AG04450 (cell line): Measurements from ENCODE around the gene ZFHX3. TPM values are rescaled to one million over a fixed set of nuclear protein-coding genes. Genes with fewer than 3 reads are reported as not detected.

Experiments
- CTCF ChIA-PET: fragments of 300-600, 350-600 bp; formaldehyde crosslinking; extraction: SDS; loops from one replicate; lab custom pipeline; 2022; ENCODE audit warnings: antibody characterized with exemption, inconsistent platforms; lab: Charles Lee
- POLR2A ChIA-PET: fragments of 350-600 bp; formaldehyde crosslinking; extraction: SDS; loops from one replicate; lab custom pipeline; 2021; ENCODE audit warnings: antibody characterized with exemption, inconsistent platforms; lab: Yijun Ruan, JAX
- DNase-seq: peaks from one replicate; pipeline ENCODE4 v3.0.0-alpha.2; 2011; ENCODE audit warnings: low read depth, low spot score
- H3K27ac ChIP-seq: one replicate; pipeline ENCODE4 v1.5.1; 2012; ENCODE audit warnings: low read depth, low read length, control low read depth
- H3K27me3 ChIP-seq: one replicate; pipeline ENCODE4 v1.6.0; 2012; ENCODE audit warnings: low read length; ENCODE audit not compliant: control insufficient read depth, insufficient read depth
- H3K4me3 ChIP-seq: 2 replicates; pipeline ENCODE4 v1.5.1; 2011; ENCODE audit warnings: mild to moderate bottlenecking, low read depth, low read length, control low read depth
- H3K9me3 ChIP-seq: 2 replicates; pipeline ENCODE4 v1.5.1; 2012; ENCODE audit warnings: low read length; ENCODE audit not compliant: control insufficient read depth, insufficient read depth
- polyA plus RNA-seq: library from polyadenylated mRNA; depleted of rRNA; stranded (reverse); fragments of >200 nt; gene quantifications from 2 replicates; pipeline ENCODE4 v1.2.3, GENCODE V29; 2011
- TF ChIP-seq, protein P1 (sequence below): IDR thresholded peaks from 2 replicates; pipeline ENCODE4 v1.5.1; 2011; ENCODE audit warnings: low read depth, low read length, control low read depth, inconsistent platforms

Gene ZFHX3
- polyA plus RNA-seq, 1 experiment: 3.3 TPM

DNA sequence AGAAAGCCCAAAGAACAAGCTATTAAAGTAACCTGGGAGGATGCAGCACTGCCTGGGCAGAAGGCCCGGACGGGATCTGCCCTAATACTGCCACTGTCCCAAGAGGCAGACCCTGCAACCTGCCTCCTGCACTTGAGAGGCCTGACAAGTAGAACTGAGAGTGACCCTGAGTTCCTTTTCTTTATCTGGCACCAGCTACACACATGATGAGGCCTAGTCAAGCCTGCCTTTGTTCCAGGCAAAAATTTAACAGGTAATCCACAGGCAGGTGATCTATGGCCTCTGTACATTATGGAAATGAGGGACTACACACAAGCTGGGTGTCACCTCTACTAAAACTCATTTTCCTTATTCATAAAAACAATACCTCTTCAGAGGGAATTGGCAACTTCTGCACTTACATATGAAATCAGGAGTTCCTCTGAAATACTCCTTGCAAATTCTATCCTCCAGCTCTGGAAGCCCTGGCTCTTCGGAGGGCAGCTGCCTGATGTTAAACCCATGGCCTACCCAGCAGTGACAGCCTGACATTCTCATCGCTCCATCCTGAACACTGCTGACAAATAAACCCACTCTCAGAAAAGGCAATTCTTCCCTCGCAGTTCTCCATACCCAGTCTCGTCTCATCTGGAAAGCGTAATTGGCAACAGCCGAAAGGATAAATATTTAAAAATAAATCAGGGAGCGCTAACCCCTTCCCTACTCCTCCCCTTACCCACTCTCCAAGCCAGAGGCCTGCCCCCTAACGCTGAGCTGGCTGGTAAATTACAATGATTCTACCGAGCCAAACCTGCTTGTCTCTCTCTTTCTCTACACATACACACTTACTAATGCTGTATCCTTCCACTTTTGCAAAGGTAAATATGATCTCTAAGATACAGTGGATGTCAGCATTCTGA is 2.5 kb upstream of the ZFHX3 start:
- no peak for DNase-seq
- CTCF ChIA-PET: interaction anchor here (0.7 to 7.4 kb wide), 5 partner anchors 11 to 828 kb away, joined by 3 to 55 read pairs (median 4); no protein-coding TSS in a partner anchor

DNA sequence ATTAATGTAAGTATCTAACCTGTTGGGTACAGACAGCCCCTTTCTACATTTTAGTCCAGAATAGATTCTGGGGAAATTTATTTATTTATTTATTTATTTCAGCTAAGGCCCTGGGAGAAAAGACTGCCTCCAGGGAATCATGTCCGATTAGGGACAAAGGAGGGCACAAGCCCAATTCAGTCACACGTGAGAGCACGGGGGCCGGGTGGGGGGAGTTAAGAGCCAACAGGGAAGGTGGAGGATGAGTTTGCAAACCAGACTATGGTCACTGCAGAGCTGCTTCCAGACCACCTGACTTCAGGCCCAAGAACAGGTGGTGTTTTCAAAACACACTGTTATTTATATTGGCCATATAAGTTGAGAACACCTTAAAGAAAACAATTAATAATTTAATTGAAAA is 1.6 kb upstream of the ZFHX3 start:
- CTCF ChIA-PET: interaction anchor here (0.5 to 7.4 kb wide), 4 partner anchors 127 to 520 kb away, joined by 5 to 55 read pairs (median 6); no protein-coding TSS in a partner anchor
- POLR2A ChIA-PET: no interaction called here
- TF ChIP-seq, protein P1, sequence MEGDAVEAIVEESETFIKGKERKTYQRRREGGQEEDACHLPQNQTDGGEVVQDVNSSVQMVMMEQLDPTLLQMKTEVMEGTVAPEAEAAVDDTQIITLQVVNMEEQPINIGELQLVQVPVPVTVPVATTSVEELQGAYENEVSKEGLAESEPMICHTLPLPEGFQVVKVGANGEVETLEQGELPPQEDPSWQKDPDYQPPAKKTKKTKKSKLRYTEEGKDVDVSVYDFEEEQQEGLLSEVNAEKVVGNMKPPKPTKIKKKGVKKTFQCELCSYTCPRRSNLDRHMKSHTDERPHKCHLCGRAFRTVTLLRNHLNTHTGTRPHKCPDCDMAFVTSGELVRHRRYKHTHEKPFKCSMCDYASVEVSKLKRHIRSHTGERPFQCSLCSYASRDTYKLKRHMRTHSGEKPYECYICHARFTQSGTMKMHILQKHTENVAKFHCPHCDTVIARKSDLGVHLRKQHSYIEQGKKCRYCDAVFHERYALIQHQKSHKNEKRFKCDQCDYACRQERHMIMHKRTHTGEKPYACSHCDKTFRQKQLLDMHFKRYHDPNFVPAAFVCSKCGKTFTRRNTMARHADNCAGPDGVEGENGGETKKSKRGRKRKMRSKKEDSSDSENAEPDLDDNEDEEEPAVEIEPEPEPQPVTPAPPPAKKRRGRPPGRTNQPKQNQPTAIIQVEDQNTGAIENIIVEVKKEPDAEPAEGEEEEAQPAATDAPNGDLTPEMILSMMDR: no peak
- no peak for DNase-seq
- no peak overlapping the region for H3K27ac ChIP-seq
- no peak overlapping the region for H3K4me3 ChIP-seq
- no peaks in the 10 kb centered on the region for H3K27me3 ChIP-seq
- no peaks in the 10 kb centered on the region for H3K9me3 ChIP-seq

More for the DNA sequence above, 2.5 kb upstream of the ZFHX3 start:
- POLR2A ChIA-PET: interaction anchor here (0.5 kb wide), 1 partner anchor 10 kb away, joined by 8 read pairs; no protein-coding TSS in a partner anchor
- no peaks in the 10 kb centered on the region for H3K9me3 ChIP-seq
- TF ChIP-seq, protein P1: no peak
- H3K4me3 ChIP-seq: peak overlapping the region; percentile 33
- H3K27me3 ChIP-seq: no peaks in the 10 kb centered on the region
- H3K27ac ChIP-seq: peak overlapping the region; percentile 71

DNA sequence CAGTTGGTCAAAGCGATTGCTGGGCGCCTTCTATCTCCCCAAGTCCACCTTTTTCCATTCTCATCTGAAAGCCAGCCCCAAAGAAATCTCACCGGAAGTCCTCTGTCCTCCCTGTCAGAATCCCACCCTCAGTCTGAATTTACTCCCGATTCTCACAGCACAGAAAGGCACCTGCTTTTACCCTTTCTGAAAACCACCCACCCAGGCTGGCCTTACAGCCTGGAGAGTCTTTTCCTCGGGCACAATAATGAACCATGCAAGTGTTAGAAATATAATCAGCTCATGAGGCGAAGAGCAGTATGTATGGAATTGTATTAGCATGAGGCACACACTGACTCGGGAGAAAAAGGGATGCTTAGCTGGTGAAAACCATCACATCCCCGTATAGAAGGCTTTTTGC is 1.2 kb upstream of the ZFHX3 start:
- no peak for DNase-seq
- TF ChIP-seq, protein P1: no peak
- CTCF ChIA-PET: interaction anchor here (0.5 to 7.4 kb wide), 4 partner anchors 127 to 519 kb away, joined by 5 to 55 read pairs (median 6); no protein-coding TSS in a partner anchor
- Histone ChIP-seq H3K27me3 (no peaks in the 10 kb centered on the region), H3K27ac (peak overlapping the region; percentile 75), H3K4me3 (no peak overlapping the region; the same call in 1 of the 2 replicates), H3K9me3 (no peaks in the 10 kb centered on the region)
- POLR2A ChIA-PET: no interaction called here

DNA sequence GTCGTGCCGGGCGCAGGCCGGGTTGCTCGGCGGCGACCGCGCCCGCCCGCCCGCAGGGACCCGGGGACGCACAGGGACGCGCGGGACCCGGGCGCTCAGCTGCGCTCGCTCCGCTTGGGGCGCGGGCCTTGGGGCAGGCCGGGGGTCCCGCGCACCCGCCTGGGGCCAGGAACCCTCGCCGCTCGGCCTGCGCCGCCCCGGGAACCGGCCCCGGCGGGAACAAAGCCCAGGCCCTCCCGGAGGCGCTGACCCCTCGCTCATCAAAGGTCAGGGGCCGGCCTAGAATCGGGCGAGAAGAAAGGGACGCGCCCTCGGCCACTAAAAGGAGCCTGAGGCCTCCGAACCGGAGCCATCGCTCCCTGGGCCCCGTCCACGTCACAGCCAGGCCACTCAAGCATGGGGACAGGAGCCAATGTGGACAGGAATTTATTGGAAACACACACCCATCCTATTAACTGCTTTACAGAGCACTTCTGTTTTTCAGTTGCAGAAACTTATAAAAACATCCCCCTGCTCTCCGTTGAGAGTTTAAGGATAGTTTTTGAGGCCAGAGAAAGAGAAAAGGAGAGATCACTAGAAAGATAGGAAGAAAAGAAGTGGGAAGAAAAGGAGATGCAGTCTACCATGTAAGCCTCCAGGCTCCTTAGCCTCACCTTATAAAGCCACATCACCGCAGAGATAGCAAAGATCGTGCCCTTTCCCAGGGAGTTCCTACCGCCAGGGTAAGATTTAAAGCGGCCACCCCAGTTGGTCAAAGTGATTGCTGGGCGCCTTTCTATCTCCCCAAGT is 558 bp upstream of the ZFHX3 start:
- no peaks in the 10 kb centered on the region for H3K27me3 ChIP-seq
- TF ChIP-seq, protein P1: no peak
- DNase-seq: no peak
- H3K4me3 ChIP-seq: peak overlapping the region; percentile 68
- H3K27ac ChIP-seq: peak overlapping the region; percentile 75
- ChIA-PET CTCF (interaction anchor here (1.1 to 7.4 kb wide), 3 partner anchors 13 to 216 kb away, joined by 3 to 55 read pairs (median 35); no protein-coding TSS in a partner anchor), POLR2A (interaction anchor here (0.7 kb wide), 1 partner anchor 210 kb away, joined by 4 read pairs; no protein-coding TSS in a partner anchor)
- H3K9me3 ChIP-seq: no peaks in the 10 kb centered on the region
